ENCODE data around the gene FAM162B.
"Not testable (repeated sequence)": the region's sequence is repeated elsewhere in the genome, so short reads cannot be mapped to it uniquely, and the experiment has no call there.

The FAM162B gene

GRCh38 chr6:116764961-116765841 lies at the start of gene FAM162B:
FAM162B (minus strand) TSS chr6:116765719; CDS start chr6:116765576, 143 bp downstream.
- no peak for DNase-seq (ENCODE audit: low read depth in 2 of 3, low spot score in 1 of 3)

- DNase-seq (ENCODE audit: low read depth in 2 of 3, low spot score in 1 of 3): no peak
Observed at GRCh38 chr6:116812051-116812650, 46.6 kb upstream of the FAM162B start.

DNA sequence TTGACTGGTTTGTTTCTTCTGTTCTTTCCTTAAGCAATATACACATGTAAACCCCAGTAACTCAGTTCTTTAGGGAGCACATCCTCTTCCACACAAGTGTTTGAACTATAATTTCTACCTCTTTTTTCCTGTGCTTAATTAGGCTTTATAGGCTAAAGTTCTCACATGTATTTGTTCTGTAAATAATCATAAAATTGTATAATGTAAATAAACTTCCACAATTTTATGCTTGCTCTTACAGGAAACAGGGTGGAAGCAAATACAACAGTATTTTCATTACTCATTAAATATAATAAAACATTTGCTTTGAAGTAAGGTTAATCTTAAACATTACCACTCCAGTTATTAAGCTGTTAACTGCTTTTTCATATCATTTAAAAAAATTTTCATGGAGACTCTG lies 36.5 kb upstream of the FAM162B start:
- no peak for DNase-seq (ENCODE audit: low read depth in 2 of 3, low spot score in 1 of 3)

GRCh38 chr6:116799945-116800344 lies 34.4 kb upstream of the FAM162B start:
- no peak for DNase-seq (ENCODE audit: low read depth in 2 of 3, low spot score in 1 of 3)

DNA sequence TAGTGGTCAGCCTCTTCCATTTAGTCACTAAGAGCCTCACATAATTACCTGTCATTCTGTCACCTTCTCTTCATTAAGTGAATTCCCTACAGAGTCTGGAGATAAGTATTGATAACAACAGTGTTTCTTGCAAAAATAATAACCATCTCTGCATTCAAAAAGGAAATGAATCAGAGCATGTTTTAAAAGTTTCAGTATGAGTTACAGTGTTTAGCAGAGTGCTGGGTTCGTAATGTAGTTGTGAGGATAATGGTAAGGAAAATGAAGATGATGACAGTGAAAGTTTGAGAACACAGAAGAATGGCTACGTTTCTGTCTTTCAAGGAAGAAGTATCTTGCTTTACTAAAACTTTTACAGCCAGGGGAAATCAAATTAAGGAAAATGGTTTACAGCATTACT lies 32.1 kb upstream of the FAM162B start:
- no peak for DNase-seq (ENCODE audit: low read depth in 2 of 3, low spot score in 1 of 3)

DNA sequence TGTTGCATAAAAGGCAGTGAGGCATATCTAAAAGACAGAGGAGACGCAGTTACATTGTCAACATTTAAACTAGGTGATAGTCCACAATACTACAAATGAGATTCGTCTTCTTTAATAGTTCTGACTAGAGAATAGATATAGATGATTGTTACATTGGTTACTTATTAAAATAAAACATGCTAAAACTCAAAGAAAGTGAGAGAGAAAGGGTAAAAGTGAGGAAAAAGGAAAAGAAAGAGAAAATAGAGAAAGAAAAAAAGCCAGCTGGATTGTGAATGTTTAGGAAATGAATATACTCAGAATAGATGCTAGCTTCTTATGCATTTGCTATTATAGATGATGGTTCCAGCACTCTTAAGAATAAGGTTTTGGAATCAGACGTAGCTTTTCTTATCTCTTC lies 27.7 kb upstream of the FAM162B start:
- no peak for DNase-seq (ENCODE audit: low read depth in 2 of 3, low spot score in 1 of 3)

GRCh38 chr6:116783852-116784251 lies 18.3 kb upstream of the FAM162B start:
- no peak for DNase-seq (ENCODE audit: low read depth in 2 of 3, low spot score in 1 of 3)

DNA sequence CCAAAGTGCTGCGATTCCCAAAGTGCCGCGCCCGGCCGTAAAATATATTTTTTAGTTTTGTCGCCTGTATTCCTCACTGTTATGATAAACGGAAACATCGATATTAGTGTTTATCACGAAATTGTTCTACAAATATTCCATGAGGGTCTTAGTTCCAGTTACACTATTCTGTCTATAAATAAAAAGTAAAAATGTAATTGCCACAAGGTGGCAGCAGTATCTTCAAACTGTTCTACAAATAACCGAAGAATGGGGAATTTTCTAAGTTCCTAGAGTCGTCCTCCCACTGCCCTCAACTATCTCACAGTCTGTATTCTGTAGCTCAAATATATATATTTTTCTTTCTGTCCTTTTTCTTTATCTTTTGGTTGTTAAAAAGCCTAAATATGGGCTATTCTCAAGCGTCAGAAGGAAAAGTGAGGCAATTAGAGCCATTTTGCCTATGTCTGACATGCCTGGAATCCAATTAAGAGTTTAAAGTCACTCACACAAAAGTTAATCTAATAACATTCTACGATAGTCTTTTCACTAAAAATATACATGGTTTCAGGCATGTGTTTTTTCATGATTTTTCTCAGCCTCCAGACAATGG lies 14.2 kb upstream of the FAM162B start:
- no peak for DNase-seq (ENCODE audit: low read depth in 2 of 3, low spot score in 1 of 3)

GRCh38 chr6:116773886-116774285 lies 8.4 kb upstream of the FAM162B start:
- DNase-seq (ENCODE audit: low read depth in 2 of 3, low spot score in 1 of 3): no peak

DNA sequence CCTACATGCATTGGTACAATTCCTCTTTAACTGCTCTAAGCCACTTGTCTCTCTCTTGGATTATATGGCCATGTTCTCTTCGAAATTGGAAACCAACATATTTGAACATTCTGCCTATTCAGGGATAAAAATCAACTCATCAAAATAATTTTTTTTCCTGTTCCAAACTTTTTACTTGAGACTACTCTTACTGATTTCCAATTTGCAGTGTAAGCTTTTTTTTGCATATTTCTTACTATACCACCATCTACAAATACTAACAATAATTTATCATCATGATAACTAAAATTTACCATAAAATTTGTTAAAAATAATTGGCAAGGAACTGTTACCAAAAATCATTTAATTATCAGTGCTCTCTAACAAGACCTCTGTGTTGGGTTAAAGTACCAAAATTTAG lies 6.9 kb upstream of the FAM162B start:
- no peak for DNase-seq (ENCODE audit: low read depth in 2 of 3, low spot score in 1 of 3)

GRCh38 chr6:116767715-116768114 lies 2.2 kb upstream of the FAM162B start:
- no peak for DNase-seq (ENCODE audit: low read depth in 2 of 3, low spot score in 1 of 3)

DNA sequence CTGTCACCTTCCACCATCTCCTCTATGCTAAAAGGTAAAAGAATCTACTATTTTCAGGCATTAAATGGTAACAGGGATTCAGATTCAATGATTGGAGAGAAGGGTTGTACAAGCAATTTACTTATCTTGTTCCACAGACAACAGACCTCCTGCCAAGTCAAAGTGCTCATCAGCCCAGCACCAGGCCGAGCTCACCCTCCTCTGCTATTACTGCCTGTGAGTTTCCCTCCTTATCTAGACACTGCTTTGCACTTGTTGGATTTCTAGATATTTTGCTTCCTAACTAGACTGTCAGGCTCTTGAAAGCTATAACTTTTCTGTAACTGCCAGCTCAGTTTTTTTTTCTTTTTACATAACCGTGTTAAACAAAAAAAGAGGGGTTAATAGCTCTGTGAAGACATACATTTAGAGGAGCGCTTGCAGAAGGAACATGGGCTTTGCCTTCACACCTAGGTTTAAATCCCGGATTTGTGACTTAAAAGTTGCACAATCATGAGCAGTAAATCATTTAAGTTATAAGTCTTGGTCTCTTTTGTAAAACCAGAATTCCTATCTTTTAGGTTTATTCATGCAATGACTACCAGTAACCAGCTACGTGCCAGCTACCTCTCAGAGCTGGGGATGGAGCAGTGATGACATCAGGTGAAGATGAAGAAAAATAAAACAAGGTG lies 1.1 kb upstream of the FAM162B start:
- DNase-seq (ENCODE audit: low read depth in 2 of 3, low spot score in 1 of 3): no peak

DNA sequence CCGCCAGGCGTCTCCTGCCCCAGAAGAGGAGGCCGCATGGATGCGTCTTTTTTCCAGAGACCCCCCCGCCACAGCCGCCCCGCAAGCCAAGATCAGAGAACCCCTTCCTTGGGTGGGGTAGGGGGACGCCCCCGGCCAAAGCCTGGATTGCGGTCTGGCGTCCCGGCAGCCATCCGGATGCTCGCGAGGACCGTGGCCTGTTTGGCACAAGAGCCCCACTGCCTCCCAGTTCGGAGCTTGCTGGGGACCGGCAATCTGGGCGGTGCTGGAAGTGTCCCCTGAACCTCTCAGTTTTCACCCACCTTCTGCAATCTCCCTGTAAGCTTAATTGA lies 924 bp downstream of the FAM162B start:
- DNase-seq (ENCODE audit: low read depth in 2 of 3, low spot score in 1 of 3): no peak

DNA sequence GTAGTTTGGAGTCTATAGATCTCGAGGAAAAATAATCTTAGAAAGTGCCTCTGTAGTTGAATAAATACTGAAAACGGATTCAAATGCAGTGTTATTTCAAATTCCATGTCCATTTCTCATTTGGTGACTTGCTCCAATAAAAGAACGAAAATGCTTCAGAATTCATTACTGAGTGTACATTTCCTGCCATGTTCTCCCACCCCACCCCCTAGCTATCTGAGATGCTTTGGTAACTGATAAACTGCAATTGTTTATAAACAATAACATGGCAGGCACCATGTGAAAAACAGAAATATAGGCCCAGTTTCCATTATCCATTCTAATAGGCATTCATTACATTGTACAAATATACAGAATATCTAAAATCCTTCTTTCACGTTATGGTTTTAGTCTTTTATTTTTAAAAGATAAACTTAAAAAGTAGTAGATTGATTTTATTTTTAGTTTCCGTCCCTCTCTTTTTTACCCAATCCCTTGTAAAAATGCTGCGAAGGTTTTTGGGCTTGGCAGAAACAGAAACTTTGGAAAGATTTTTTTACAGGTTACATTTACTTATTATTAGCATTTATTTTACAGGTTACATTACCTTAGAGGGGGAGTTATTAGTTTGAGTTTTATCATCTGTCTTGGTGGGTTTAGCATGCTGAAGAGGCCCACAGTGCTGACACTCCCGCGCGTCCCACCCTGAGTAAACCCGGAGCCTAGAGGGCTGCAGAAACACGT lies 1.5 kb downstream of the FAM162B start:
- no peak for DNase-seq (ENCODE audit: low read depth in 2 of 3, low spot score in 1 of 3)

DNA sequence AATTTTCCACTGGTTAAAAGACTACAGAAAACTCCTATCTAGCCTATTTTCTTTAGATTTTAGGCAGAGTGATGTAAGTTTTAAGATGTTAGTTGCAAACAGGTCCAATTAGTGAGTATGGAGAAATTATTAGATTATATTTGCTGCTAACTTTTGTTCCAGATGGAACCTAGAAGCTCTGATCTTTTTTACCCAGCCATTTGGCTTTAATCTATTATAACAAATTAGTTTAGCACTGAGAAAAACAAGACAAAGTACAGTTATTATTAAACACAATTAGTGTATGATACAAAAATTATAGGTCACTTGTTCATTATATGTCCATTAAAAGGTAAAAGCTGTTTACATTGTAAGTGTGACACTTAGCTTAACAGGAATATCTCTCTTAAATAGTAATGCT lies 2.5 kb downstream of the FAM162B start:
- DNase-seq (ENCODE audit: low read depth in 2 of 3, low spot score in 1 of 3): no peak

DNA sequence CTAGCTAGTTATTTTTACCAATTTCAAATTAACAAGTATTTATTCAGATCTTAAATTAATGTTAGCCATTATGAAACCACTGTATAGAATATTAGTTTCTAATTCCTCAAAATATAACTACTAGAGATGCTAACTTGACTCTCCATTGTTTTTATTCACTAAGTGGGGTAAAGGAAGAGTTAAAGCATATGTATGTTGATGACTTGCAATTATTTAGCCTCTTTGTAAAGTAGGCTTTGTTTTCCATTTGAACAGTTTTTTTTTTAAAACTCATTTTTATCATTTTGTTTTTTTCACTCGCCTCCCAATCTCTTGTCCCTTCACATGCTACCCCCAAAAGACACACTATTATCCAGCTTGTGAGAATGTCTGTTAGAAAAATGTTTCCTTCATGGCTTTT lies 3.3 kb downstream of the FAM162B start:
- DNase-seq (ENCODE audit: low read depth in 2 of 3, low spot score in 1 of 3): no peak

DNA sequence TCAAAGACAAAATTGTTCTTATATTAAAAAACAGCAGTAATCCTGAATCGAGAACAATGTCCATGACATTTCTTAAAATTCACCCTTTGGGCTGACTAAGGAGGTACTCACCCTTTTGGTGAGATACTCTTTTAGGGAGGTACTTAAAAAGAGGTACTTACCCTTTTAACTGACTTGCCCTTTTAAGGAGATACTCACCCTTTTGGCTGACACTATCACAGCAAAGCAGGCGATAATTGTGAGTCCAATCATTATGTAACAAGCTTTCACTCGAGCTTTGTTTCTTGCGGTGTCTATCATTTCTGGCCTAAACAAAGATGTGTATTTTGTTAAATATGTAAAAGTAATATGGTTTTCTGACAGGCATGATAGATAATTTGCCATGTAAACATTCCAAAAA lies 3.7 kb downstream of the FAM162B start:
- DNase-seq (ENCODE audit: low read depth in 2 of 3, low spot score in 1 of 3): no peak

DNA sequence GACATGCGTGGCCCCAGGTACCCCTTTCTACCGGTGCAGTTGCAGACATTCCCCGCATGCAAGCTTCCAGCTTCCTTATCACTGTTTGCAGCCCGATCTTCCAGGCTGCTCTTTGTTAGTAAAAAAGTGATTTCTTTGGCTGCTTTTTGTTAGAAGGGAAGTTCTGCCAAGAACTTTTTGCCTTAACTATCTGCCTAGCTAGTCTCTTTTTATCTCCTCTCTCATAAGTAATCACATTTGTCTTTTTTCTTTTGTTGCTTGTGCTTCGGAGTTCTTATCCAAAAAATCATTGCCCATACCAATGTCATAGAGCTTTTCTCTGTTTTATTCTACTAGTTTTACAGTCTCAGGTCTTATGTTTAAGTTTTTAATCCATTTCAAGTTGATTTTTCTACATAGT lies 20.3 kb downstream of the FAM162B start:
- no peak for DNase-seq (ENCODE audit: low read depth in 2 of 3, low spot score in 1 of 3)

- no peak for DNase-seq (ENCODE audit: low read depth in 2 of 3, low spot score in 1 of 3)
Observed at GRCh38 chr6:116741571-116741970, 23.9 kb downstream of the FAM162B start.

DNA sequence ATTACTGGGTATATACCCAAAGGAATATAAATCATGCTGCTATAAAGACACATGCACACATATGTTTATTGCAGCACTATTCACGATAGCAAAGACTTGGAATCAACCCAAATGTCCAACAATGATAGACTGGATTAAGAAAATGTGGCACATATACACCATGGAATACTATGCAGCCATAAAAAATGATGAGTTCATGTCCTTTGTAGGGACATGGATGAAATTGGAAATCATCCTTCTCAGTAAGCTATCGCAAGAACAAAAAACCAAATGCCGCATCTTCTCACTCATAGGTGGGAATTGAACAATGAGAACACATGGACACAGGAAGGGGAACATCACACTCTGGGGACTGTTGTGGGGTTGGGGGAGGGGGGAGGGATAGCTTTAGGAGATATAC lies 25.0 kb downstream of the FAM162B start:
- DNase-seq (ENCODE audit: low read depth in 2 of 3, low spot score in 1 of 3): not testable (repeated sequence)

DNA sequence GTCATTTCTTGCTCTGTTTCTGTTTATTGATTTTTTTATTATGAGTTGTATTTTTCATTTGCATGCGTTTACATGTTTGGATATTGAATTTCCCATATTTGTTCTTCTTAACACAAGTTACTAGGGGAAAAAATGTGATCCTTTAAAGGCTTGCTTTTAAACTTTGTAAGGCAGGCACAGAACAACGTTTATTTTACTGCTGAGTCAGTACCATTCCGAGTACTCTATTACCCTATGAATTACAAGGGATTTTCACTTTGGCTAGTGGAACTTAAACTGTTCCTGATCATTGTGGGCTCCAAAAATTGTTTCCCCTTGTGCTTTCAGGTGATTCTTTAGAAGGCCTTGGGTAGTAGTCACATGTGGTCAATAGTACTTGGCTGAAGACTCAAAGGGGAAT lies 28.5 kb downstream of the FAM162B start:
- no peak for DNase-seq (ENCODE audit: low read depth in 2 of 3, low spot score in 1 of 3)
